Neural crest cell (in vitro differentiated cells): ENCODE data around the gene CCS. TPM values are rescaled to one million over a fixed set of nuclear protein-coding genes. Genes with fewer than 3 reads are reported as not detected.

Experiments used
- DNase-seq: peaks from one replicate; pipeline ENCODE4 v3.0.0; 2021; ENCODE audit warnings: low read depth, mixed read lengths, low spot score
- H3K27ac Mint-ChIP-seq: one replicate; pipeline ENCODE4 v1.8.0; 2021; ENCODE audit warnings: mild to moderate bottlenecking, mixed read lengths; ENCODE audit not compliant: unreplicated experiment
- H3K27me3 Mint-ChIP-seq: 2 replicates; pipeline ENCODE4 v1.8.0; 2021; ENCODE audit warnings: low read depth, mild to moderate bottlenecking, mixed read lengths
- H3K36me3 Mint-ChIP-seq: 2 replicates; pipeline ENCODE4 v1.8.0; 2021; ENCODE audit warnings: low read depth, mild to moderate bottlenecking, mixed read lengths
- H3K4me1 Mint-ChIP-seq: 2 replicates; pipeline ENCODE4 v1.8.0; 2021; ENCODE audit warnings: mixed read lengths
- H3K4me3 Mint-ChIP-seq: one replicate; pipeline ENCODE4 v1.8.0; 2021; ENCODE audit warnings: mild to moderate bottlenecking, mixed read lengths
- H3K9me3 Mint-ChIP-seq: 2 replicates; pipeline ENCODE4 v1.8.0; 2021; ENCODE audit warnings: mixed read lengths
- CTCF ChIP-seq: fragments of 200-600 bp; sonication (generic); conservative IDR thresholded peaks from 2 replicates; pipeline ENCODE4 v1.5.0; 2021; ENCODE audit warnings: antibody characterized with exemption, mild to moderate bottlenecking
- total RNA-seq: library from RNA; stranded (reverse); gene quantifications from 2 replicates; pipeline ENCODE4 v1.2.1, GENCODE V29; 2021

The CCS gene
- total RNA-seq, 1 donor from 2014 or later: 47.2 TPM

- Mint-ChIP-seq H3K27me3 (no peaks in the 10 kb centered on the region), H3K9me3 (no peaks in the 10 kb centered on the region), H3K4me1 (peaks cover 42% of the 10 kb centered on the region), H3K36me3 (peaks cover 12% of the 10 kb centered on the region), H3K4me3 (peak overlapping the region; percentile 99), H3K27ac (peak overlapping the region; percentile 99)
- no peak for DNase-seq
- no peak for TF ChIP-seq CTCF
These were observed 24.3 kb downstream of the CCS start for GRCh38 chr11:66617155-66617834.

GRCh38 chr11:66619080-66619554, 26.1 kb downstream of the CCS start:
- no peak for TF ChIP-seq CTCF
- H3K36me3 Mint-ChIP-seq: peaks cover 17% of the 10 kb centered on the region
- peak overlapping the region; percentile 65 for H3K27ac Mint-ChIP-seq
- no peak for DNase-seq
- peak overlapping the region; percentile 99 for H3K4me3 Mint-ChIP-seq
- no peaks in the 10 kb centered on the region for H3K27me3 Mint-ChIP-seq
- H3K9me3 Mint-ChIP-seq: no peaks in the 10 kb centered on the region
- peaks cover 48% of the 10 kb centered on the region for H3K4me1 Mint-ChIP-seq

- Mint-ChIP-seq H3K9me3 (no peaks in the 10 kb centered on the region), H3K36me3 (peaks cover 29% of the 10 kb centered on the region), H3K27me3 (no peaks in the 10 kb centered on the region), H3K4me3 (no peak overlapping the region), H3K27ac (no peak overlapping the region), H3K4me1 (peaks cover 15% of the 10 kb centered on the region)
- no peak for TF ChIP-seq CTCF
- no peak for DNase-seq
These were observed 31.5 kb downstream of the CCS start for GRCh38 chr11:66624450-66624849.

GRCh38 chr11:66625041-66625751, 32.2 kb downstream of the CCS start:
- H3K9me3 Mint-ChIP-seq: no peaks in the 10 kb centered on the region
- peaks cover 14% of the 10 kb centered on the region for H3K4me1 Mint-ChIP-seq
- H3K27me3 Mint-ChIP-seq: no peaks in the 10 kb centered on the region
- peaks cover 29% of the 10 kb centered on the region for H3K36me3 Mint-ChIP-seq
- no peak overlapping the region for H3K27ac Mint-ChIP-seq
- TF ChIP-seq CTCF: no peak
- DNase-seq: no peak
- H3K4me3 Mint-ChIP-seq: peak overlapping the region; percentile 23

- H3K4me1 Mint-ChIP-seq: peaks cover 14% of the 10 kb centered on the region
- H3K9me3 Mint-ChIP-seq: no peaks in the 10 kb centered on the region
- no peaks in the 10 kb centered on the region for H3K27me3 Mint-ChIP-seq
- TF ChIP-seq CTCF: no peak
- no peak overlapping the region for H3K27ac Mint-ChIP-seq
- DNase-seq: no peak
- H3K36me3 Mint-ChIP-seq: peaks cover 30% of the 10 kb centered on the region
- no peak overlapping the region for H3K4me3 Mint-ChIP-seq
These were observed 32.8 kb downstream of the CCS start for GRCh38 chr11:66625752-66626149.
